NCI-H2029 treated with DMSO at 0.1 percent for 48 hours (cell line): ENCODE measurements around the gene SHISAL2A.

ENCODE experiments used
- DNase-seq: peaks from one replicate; lab custom pipeline; 2025; lab: John Stamatoyannopoulos, UW

The SHISAL2A gene

DNA sequence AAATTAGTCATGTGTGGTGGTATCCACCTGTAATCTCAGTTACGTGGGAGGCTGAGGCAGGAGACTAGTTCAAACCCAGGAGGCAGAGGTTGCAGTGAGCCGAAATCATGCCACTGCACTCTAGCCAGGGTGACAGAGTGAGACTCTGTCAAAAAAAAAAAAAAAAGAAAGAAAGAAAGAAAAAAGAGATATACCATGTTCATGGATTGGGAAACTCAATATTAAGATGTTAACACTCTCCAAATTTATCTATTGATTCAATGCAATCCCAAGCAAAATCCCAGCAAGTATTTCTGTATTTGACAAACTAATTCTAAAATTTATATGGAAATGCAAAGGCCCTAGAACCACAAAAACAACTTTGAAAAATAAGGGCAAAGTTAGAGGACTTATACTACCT lies 11.0 kb upstream of the SHISAL2A start:
- DNase-seq, result no peak

DNA sequence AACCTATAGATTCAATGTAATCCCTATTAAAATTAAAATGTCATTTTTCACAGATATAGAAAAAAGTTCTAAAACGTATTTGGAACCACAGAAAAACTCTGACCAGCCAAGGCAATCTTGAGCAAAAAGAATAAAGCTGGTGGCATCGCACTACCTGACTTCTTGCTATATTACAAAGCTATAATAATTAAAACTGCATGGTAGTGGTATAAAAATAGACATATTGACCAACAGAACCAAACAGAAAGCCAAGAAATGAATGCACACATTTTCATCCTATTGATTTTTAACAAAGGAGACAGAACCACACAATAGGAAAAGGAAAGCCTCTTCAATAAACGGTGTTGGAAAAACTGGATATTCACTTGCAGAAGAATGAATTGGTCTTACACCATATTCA lies 9.2 kb upstream of the SHISAL2A start:
- no peak for DNase-seq

DNA sequence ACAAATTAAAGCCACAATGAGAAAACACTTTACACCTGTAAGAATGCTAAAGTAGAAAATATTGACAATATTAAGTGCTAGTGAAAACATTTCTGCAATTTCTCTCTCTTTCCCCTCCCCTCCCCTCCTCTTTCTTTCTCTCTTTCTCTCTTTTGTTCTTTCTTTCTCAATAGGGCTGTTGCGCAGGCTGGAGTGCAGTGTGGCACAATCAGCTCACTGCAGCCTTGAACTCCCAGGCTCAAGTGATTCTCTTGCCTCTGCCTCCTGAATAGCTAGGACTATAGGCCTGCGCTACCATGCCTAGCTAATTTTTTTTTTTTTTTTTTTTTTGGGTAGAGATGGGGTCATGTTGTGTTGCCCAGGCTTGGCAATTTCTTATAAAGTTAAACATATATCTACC lies 5.9 kb upstream of the SHISAL2A start:
- DNase-seq, result no peak

DNA sequence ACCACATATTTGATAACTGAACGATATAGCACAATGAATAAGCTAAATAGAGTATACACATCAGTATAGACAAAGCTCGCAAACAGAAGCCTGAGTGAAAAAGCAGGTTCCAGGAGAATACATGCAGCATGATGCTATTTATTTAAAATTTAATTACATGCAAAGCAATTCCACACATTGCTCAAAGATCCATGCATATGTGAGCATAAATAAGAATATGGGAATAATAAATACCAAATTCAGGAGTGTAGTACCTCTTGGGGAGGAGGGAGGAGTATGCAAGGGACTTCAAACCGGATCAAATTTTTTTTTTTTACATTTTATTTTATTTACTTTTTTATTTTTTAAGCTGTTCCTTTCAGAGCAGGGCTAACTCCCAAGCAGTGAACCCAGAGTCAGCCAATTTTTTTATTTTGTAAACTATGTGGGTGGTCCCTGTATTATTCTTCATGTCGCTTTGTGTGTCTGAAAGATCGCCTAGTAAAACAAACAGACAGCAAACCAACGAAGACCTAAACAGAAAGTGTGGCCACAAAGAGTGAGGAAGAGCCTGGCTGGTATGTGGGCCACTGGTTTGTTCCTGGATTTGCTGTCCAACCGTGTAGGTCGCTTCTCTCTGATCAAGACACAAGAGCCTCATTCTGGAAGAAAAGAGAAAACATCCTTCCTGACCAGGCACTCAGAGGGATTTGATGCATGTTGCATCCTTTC lies 4.2 kb upstream of the SHISAL2A start:
- no peak for DNase-seq

DNA sequence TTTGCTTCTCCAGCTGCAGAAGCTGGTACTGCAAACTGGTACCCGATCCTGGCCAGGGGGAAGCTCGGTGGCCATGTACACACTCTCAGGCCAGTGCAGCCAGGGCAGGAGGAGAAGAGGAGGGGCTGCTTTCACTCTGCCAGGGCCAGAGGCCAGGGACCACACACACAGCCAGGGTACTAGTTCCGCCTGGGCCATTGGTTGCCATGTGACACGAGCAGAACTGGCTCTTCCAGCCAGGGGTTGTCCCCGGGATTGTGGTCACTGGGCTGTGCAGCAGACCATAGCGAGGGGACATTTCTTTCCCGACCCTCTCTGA lies 3.7 kb upstream of the SHISAL2A start:
- DNase-seq, result no peak

DNA sequence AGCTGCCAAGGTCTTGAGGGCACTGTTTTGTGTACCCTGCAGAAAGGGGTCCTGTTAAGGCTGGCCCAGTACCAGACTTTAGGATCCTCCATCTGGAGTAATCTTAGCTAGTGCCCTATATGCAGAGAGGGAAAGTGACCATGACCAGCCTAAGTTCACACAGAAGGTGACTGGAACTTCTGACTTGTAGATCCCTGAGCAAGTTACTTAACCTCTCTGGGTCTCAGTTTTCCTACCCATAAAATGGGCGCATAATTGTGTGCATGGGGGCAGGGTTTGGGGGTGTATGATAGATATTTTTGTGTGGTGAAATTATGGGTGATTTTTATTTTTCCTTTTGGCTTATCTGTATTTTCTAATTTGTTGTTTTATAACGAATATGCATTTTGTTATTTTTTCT lies 3.3 kb upstream of the SHISAL2A start:
- DNase-seq, result no peak

DNA sequence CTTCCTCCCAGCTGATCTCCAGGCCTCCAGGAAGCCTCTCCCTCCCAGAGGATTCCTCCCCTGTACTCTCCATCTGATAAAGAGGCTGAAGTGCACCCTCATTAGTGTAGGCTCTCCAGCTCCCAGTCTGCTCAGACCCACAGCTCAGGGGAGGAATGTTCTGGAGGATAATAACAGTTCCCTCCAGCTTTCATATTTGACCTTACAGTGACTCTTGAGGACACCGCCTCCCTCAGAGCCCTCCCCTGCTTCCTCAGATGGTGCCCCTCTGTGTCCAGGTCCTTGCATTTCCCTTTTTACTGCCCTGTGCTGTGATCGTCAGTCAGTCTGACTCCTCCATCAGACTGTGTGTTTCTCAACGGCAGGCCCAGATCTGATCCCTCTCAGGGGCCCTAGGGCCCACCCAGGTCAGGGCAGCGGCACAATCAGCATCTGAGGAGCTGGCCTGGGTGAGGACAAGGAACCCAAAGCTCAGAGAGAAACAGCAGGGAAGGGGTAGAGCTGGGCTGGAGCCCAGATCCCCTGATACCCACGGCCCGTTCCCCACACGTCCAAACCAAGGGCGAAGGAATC lies 1.1 kb upstream of the SHISAL2A start:
- no peak for DNase-seq

DNA sequence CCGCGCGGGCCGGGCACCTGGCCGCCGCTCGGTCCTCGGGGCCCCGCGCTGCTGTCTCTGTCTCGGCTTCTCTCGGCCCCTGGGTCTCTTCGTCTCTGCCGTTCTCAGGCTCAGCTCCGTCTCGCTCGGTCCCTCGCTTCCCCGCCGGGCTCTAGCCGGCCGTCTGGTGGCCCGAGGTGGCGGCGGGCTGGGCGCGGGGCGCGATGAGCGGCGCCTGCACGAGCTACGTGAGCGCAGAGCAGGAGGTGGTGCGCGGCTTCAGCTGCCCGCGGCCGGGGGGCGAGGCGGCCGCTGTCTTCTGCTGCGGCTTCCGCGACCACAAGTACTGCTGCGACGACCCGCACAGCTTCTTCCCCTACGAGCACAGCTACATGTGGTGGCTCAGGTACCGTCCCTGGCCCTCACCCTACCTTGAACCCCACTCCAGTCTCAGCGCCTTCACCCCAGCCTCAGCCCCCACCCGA lies 355 bp downstream of the SHISAL2A start:
- no peak for DNase-seq

DNA sequence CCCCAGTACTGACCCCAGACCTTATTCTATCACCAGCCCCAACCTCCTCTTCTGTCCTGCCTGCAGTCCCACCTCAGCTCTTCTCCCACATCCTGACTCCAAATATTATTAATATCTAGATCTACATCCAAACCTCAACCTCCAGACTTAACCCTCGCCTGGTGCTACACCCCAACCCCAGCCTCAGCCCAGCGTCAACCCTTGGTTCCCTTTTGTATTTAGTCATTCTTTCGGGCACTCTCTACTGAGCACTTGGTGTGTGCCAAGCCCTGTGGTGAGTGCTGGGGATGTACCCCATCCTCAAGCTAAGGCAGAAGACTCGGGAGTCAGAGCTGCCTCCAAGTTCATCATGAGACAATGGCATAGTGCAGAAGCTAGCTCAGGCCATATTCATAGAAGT lies 1.1 kb downstream of the SHISAL2A start:
- DNase-seq, result no peak

DNA sequence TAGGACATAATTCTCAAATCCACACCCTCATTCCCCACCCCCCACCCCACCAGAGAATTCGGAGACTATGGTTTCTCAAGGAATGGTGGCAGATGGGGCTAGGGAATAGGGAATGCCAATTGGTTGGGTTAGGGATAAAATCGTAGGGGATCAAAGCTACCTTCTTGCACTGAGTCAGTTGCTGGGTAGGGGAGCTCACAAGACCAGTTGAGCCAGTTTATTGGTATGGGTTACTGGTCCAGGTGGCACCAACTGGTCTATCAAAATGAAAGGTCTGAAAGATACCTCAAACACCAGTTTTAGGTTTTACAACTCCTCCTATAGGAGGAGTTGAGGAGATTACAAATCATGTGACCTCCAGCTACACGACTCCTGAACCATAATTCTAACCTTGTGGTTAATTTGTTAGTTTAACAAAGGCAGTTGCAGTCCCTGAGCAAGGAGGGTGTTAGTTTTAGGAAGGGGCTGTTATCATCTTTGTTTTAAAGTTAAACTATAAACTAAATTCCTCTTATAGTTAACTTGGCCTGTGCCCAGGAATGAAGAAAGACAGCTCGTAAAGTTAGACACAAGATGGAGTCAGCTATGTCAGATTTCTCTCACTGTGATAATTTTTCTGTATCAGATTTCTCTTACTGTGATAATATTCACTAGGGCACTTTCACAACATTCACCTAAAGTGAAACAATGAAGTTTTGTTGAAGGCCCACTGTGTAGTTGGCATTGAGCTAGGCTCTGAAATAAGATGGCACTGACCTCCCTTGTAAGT lies 2.5 kb downstream of the SHISAL2A start:
- no peak for DNase-seq

DNA sequence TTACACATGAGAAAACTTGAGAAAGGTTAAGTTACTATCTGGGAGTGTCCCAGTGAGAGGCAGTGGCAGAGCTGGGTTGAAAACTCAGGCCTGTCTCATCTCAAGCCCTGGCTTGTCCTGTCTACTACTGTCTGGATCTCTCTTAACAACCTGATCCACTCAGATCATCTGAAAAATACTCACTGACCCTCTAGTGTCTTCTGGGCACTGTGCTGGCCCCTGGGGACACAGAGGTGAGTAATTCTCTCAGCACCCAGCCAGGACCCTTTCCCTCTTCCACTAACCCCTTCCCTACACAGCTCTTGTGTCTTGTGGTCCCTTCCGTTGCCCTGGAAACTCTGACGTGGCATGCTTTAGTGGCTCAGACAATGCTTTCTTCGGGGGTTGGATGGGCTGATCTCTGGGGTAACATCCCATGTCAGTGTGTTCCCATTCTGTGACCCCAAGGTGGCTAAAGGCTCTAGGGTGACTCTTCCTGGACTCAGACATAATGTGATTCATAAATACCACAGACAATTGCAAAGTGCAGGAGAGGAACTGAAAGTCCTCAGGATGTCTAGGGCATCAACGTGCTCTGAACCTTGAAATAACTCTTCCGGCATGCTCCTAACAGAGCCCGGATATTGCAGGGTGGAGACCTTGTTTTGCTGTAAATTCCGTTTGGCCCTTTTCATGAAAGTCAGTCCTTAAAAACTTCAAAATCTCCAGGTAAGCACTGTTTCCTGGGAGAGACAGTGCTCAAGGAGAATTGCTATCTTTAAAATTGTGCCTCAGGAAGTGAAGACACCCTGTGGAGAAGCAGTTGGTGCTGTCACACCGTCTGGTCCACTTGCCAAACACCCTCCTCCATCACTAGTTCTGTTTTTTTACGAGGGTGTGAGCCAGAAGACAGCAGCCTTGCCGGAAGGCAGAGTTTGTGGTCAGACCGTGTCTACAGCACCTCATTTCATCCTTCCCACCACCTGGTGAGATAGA lies 4.0 kb downstream of the SHISAL2A start:
- no peak for DNase-seq

DNA sequence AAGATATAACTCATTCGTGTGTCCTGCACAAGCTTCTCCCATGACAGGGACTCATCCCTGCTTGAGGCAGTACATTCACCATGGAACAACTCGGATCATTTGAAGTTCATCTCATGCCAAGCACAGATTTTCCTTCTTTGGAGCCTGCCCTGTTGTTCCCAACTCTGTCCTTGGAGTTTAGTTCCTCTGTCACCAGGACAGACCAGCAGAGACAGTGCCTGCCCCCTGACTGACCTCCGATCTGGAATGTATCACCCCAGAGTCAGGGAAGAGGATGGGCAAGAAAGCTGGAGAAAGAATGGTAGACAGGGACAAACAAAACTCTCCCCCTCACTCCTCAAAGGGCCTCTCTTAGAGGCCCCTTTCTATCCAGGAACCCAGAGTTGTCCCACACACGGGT lies 5.0 kb downstream of the SHISAL2A start:
- DNase-seq, result no peak

DNA sequence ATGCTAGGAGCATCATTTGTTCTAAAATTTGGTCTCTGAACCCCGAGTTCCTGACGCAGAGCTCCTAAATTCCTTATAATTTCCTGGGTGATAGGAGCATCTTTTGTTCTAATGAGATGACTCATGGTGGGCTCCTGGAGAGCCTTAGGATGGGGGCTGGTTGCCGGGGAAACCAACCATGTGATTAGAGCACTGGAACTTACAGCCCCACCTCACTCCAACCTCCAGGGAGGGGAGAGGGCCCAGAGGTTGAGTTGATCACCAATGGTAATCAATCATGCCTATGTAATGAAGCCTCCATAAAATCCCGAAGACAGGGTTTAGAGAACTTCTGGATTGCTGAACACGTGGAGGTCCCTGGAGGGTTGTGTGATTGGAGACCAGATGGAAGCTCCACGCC lies 7.7 kb downstream of the SHISAL2A start:
- DNase-seq, result no peak

DNA sequence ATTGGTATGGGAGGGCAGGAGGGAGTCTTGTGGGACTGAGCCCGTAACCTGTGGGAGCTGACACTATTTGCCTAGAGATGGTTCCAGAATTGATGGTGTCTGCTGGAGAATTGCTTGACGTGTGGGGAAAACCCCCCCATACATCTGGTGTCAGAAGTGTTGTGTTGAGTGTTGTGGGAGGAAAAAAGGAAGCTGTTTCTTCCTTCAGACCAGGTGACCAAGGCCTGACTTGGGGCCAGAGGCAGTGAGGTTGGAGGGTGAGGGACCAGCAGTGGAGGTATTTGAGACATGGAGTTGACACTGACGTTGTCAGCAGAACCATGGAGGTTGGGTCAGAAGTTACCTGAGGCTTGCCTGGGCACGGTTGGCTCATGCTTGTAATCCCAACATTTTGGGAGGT lies 8.3 kb downstream of the SHISAL2A start:
- DNase-seq, result no peak

DNA sequence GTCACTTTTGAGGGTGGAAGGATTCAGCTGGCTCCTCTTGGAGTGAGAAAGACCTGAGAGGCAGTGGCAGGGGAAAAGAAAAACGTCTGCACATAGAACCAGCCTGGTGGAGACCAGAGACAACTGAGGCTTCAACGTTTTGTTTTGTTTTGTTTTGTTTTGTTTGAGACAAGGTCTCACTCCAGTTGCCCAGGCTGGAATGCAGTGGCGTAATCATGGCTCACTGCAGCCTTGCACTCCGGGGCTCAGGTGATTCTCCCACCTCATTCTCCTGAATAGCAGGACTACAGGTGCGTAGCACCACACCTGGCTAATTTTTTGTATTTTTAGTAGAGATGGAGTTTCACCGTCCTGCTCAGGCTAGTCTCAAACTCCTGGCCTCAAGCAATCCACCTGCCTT lies 12.3 kb downstream of the SHISAL2A start:
- DNase-seq, result no peak

DNA sequence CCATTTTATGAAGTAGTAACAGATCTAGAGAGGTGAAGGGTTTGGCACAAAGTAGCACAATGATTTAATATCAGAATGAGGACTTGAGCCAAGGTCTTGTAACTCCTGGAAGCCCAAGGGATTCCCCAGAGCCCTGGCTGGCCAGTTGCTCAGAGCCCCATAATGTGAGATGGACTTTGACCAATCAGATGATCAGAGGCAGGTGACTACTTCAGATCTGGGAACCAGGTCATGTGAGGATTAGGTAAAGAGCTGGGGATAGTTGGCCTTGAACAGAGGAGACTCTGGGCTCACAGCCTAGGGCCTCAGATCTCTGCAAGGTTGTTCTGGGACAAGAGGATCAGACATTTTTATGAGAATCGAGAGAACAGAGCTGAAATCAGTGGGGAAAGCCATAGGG lies 18.9 kb downstream of the SHISAL2A start:
- DNase-seq, result no peak

DNA sequence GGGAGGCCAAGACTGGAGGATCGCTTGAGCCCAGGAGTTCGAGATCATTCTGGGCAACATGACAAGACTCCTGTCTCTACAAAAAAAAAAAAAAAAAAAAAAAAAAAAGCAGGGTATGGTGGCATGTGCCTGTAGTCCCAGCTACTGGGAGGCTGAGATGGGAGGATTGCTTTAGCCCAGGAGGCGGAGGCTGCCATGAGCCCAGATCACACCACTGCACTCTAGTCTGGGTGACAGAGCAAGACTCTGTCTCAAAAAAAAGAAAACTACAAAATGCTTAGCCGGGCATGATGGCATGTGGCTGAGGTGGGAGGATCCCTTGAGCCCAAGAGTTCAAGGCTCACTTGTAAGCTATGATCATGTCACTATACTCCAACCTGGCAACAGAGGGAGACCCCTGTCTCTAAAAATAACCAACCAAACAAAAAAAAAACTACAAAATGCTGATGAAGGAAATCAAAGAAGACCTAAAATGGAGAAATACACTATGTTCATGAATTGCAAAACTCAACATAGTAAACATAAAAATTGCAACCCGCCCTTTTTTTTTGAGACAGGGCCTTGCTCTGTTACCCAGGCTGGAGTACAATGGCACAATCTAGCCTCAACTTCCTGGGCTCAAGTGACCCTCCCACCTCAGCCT lies 20.4 kb downstream of the SHISAL2A start:
- no peak for DNase-seq

DNA sequence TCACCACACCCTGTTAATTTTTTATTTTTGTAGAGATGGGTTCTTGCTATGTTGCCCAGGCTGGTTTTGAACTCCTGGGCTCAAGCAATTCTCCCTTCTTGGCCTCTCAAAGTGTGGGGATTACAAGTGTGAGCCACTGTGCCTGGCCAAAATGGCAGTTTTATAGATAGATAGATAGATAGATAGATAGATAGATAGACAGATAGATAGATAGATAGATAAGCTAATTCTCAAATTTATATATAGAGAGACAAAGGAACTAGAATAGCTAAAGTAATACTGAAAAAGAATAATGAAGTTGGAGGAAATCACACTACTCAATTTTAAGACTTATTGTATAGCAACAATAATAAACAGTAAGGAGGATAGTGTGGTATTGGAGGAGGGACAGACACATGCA lies 21.1 kb downstream of the SHISAL2A start:
- DNase-seq, result no peak

DNA sequence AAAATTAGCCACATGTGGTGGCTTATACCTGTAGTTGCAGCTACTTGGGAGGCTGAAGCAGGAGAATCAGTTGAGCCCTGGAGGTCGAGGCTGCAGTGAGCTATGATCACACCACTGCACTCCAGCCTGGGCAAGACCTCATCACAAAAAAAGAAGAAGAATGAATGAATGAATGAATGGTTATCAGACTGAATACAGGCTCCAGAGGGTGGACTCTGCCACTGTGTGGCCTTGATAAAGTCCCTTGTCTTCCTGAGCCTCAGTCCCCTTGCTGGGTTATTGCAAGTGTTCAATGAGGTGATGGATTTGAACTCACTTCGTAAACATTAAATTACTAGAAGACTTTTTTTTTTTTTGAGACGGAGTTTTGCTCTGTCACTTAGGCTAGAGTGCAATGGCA lies 24.7 kb downstream of the SHISAL2A start:
- no peak for DNase-seq

DNA sequence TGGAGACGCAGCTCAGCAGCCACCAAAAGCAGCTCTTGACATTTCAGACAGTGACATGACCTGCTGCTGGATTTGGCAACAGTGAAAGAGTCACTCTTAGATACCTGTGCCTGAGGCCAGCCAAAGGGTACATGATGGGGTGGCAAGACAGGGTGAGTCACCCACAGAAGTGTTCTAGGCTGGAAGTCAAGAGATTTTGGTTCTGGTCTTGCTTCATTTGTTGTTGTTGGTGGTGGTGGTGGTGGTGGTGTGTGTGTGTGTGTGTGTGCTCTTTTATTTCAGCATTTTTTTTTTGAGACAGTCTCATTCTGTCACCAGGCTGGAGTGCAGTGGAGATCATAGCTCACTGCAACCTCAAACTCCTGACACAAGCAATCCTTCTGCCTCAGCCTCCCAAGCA lies 25.8 kb downstream of the SHISAL2A start:
- no peak for DNase-seq

DNA sequence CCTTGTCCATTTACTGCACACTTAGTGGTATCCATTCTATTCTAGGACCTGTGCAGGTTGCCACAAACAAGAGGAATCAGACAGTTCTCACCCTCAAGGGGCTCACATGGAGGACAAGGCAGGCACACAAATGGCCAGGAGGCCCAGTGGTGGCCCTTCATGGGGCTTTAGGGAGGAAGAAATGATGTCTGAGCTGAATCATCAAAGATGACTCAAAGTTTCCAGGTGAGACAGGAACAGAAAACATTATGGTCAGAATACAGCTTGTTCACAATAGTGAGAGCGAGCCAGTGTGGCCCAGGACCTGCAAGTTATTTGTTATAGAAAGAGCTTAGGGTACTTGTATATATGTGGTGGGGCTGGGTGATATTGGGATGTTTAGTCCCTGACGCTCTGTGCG lies 26.4 kb downstream of the SHISAL2A start:
- no peak for DNase-seq
